Effector CD4-positive, alpha-beta T cell (primary cell): ENCODE results near the gene GPATCH2.

ENCODE experiments used
- DNase-seq: peaks from one replicate; pipeline ENCODE4 v3.0.0-alpha.2; 2020

GPATCH2 gene

GRCh38 chr1:217577336-217577735 is 53.6 kb downstream of the GPATCH2 start:
- DNase-seq, result no peak

GRCh38 chr1:217574265-217574949 is 56.5 kb downstream of the GPATCH2 start:
- DNase-seq, result no peak

GRCh38 chr1:217569021-217569420 is 61.9 kb downstream of the GPATCH2 start:
- no peak for DNase-seq

GRCh38 chr1:217568200-217568599 is 62.7 kb downstream of the GPATCH2 start:
- no peak for DNase-seq

- DNase-seq, result no peak
Observed at GRCh38 chr1:217564833-217565232, 66.1 kb downstream of the GPATCH2 start.

- no peak for DNase-seq
Observed at GRCh38 chr1:217564207-217564606, 66.7 kb downstream of the GPATCH2 start.

- DNase-seq, result no peak
Observed at GRCh38 chr1:217563179-217563578, 67.7 kb downstream of the GPATCH2 start.

- DNase-seq, result no peak
Observed at GRCh38 chr1:217562229-217562878, 68.5 kb downstream of the GPATCH2 start.

- no peak for DNase-seq
Observed at GRCh38 chr1:217561446-217561845, 69.4 kb downstream of the GPATCH2 start.

GRCh38 chr1:217554849-217555248 is 76.0 kb downstream of the GPATCH2 start:
- no peak for DNase-seq

- no peak for DNase-seq
Observed at GRCh38 chr1:217553949-217554509, 76.9 kb downstream of the GPATCH2 start.

- no peak for DNase-seq
Observed at GRCh38 chr1:217552339-217552951, 78.4 kb downstream of the GPATCH2 start.

GRCh38 chr1:217542837-217543236 is 88.1 kb downstream of the GPATCH2 start:
- DNase-seq, result no peak

GRCh38 chr1:217542136-217542777 is 88.6 kb downstream of the GPATCH2 start:
- DNase-seq, result no peak

GRCh38 chr1:217540321-217540720 is 90.6 kb downstream of the GPATCH2 start:
- DNase-seq, result no peak

GRCh38 chr1:217539510-217539909 is 91.4 kb downstream of the GPATCH2 start:
- no peak for DNase-seq

- DNase-seq, result no peak
Observed at GRCh38 chr1:217535601-217536377, 95.1 kb downstream of the GPATCH2 start.

GRCh38 chr1:217534566-217534965 is 96.3 kb downstream of the GPATCH2 start:
- no peak for DNase-seq

GRCh38 chr1:217528271-217528670 is 102.6 kb downstream of the GPATCH2 start:
- DNase-seq, result no peak

- no peak for DNase-seq
Observed at GRCh38 chr1:217527151-217527550, 103.7 kb downstream of the GPATCH2 start.

- DNase-seq, result no peak
Observed at GRCh38 chr1:217526636-217527035, 104.3 kb downstream of the GPATCH2 start.

- no peak for DNase-seq
Observed at GRCh38 chr1:217525773-217526490, 105.0 kb downstream of the GPATCH2 start.
